GM18507 (cell line): Measurements from ENCODE around the gene IKZF2.
A peak's percentile ranks its signal among the peaks of the same experiment; 100 is the strongest.

ENCODE experiments used
- DNase-seq: peaks from one replicate; pipeline ENCODE4 v3.0.0; 2011; ENCODE audit warnings: low read depth; ENCODE audit not compliant: insufficient read length; ENCODE audit errors: extremely low spot score
- FAIRE-seq: peaks from 2 replicates; lab custom pipeline; 2011; peaks lifted over from hg19 to GRCh38; lab: Jason Lieb, UNC

The IKZF2 gene

GRCh38 chr2:213105212-213105611 lies 46.2 kb downstream of the IKZF2 start:
- DNase-seq, result no peak
- FAIRE-seq, result peak; percentile 46

- FAIRE-seq (no peak), DNase-seq (no peak)
Measured at GRCh38 chr2:213104903-213105202, 46.6 kb downstream of the IKZF2 start.

GRCh38 chr2:213104092-213104902 lies 47.1 kb downstream of the IKZF2 start:
- FAIRE-seq (peak; percentile 55), DNase-seq (no peak)

- DNase-seq, result no peak
- FAIRE-seq, result peak; percentile 26
Measured at GRCh38 chr2:213101692-213102460, 49.5 kb downstream of the IKZF2 start.

GRCh38 chr2:213101109-213101508 lies 50.3 kb downstream of the IKZF2 start:
- FAIRE-seq, result no peak
- DNase-seq, result no peak

GRCh38 chr2:213098612-213099011 lies 52.8 kb downstream of the IKZF2 start:
- DNase-seq, result no peak
- FAIRE-seq, result no peak

- FAIRE-seq, result no peak
Measured at GRCh38 chr2:213091765-213092164, 59.6 kb downstream of the IKZF2 start.

DNA sequence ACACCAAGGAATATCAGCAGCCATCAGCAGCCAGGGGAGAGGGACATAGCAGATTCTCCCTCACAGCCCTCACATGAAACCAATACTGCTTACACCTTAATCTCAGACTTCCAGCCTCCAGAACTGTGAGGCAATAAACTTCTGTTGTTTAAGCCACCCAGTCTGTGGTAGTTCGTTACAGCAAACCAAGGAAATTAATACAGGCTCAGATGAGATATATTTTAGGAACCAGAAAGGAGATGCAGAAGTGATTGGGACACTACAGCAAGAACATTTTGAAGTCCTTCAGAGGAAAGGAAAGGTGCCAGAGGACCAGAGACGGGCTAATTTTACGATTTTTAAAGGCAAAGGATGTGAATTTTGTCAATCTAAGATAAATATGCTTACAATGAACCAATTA lies 60.6 kb downstream of the IKZF2 start:
- no peak for DNase-seq
- FAIRE-seq, result no peak

More at GRCh38 chr2:213091765-213092164, 59.6 kb downstream of the IKZF2 start:
- DNase-seq, result no peak

GRCh38 chr2:213089438-213089837 lies 62.0 kb downstream of the IKZF2 start:
- no peak for FAIRE-seq
- no peak for DNase-seq

- FAIRE-seq (no peak), DNase-seq (no peak)
Measured at GRCh38 chr2:213087040-213087439, 64.4 kb downstream of the IKZF2 start.

- no peak for FAIRE-seq
- no peak for DNase-seq
Measured at GRCh38 chr2:213086571-213086970, 64.8 kb downstream of the IKZF2 start.

DNA sequence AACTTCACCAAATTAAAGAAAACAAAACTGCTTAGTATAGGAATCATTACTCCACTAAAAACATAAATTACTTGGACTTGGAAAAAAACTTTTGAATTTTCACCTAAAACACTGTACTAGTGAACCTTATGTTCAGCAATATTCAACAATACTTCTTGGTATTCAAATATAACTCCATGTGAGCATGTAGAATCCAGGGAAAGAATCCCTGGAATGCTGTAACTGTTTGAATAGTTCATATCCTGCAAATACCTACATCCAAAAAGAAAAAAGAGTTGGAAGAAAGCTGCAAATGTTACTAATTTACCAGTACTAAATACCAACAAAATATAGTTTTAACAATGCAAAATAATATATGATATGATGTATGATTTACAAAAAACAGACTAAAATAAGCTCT lies 65.4 kb downstream of the IKZF2 start:
- no peak for DNase-seq
- no peak for FAIRE-seq

DNA sequence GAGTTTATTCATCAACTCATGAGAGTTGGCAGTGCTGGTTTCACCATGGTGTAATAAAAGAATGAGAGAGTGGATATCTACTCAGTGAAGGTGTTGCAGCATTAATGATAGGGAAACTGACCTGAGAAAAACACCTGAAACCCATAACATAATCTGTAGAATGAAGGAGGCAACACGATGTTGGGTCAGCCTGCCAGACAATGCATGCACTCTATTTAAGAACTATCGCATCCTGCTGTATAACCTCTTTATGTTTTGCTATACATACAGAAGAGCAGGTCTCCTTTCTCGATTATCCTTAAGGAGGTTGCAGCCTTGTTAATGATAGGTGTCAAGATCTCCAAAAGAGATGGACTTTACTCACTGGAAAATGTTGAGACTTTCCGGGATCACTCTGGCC lies 65.9 kb downstream of the IKZF2 start:
- FAIRE-seq (no peak), DNase-seq (no peak)

- DNase-seq, result no peak
- no peak for FAIRE-seq
Measured at GRCh38 chr2:213084261-213084660, 67.2 kb downstream of the IKZF2 start.

- FAIRE-seq, result no peak
- no peak for DNase-seq
Measured at GRCh38 chr2:213080969-213081617, 70.3 kb downstream of the IKZF2 start.

GRCh38 chr2:213079756-213080155 lies 71.7 kb downstream of the IKZF2 start:
- no peak for DNase-seq
- FAIRE-seq, result no peak

- DNase-seq (no peak), FAIRE-seq (peak; percentile 29)
Measured at GRCh38 chr2:213078686-213079085, 72.7 kb downstream of the IKZF2 start.

DNA sequence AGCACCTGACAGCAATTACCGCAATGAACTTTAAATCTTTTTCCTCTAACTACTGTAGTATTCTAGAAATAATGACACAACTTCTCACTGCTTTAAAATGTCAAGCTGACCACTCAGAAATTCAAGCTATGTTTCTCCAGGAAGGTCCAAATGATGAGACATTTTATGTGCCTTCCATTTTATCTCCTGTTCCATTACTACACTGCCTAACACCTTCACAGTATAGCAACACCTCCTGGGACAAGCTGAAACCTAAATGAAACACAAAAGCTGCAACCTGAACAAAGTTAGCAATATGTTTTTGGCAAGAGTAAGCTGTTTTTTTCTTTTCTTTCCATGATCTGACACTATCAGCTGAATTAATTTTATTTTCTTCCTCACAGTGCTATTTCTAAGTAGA lies 81.9 kb downstream of the IKZF2 start:
- DNase-seq, result no peak

DNA sequence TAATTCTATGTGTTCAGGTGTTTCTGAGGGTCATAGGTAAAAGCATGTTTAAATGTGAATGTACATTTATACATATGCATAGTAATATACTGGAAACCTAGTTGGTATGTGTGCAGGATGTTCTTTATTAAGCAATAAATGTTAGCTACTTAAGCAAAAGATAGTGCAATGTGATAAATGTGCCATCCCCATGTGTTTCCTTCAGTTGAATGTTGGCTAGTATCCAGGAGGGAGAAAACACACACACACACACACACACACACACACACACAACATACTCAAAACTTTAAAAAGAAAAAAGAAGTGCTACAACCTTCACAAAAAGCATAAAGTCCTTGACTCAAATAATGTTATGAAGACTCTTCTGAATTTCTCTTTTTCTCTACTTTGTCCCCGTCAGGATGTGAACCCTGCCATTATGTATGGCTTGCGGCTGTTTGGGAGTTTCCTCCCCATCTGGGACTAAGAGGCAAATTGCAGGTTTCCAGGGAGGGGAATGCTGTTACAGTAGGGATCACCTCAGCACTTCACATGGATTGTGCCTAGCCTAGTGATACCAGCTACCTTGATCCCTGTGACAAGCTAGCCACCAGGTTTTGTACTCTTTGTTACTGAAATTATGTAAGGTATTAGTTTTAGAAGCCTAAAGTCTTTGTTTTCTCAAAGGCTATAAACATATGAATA lies 82.6 kb downstream of the IKZF2 start:
- no peak for DNase-seq
- FAIRE-seq, result peak; percentile 53

More for the DNA sequence above, 81.9 kb downstream of the IKZF2 start:
- no peak for FAIRE-seq

DNA sequence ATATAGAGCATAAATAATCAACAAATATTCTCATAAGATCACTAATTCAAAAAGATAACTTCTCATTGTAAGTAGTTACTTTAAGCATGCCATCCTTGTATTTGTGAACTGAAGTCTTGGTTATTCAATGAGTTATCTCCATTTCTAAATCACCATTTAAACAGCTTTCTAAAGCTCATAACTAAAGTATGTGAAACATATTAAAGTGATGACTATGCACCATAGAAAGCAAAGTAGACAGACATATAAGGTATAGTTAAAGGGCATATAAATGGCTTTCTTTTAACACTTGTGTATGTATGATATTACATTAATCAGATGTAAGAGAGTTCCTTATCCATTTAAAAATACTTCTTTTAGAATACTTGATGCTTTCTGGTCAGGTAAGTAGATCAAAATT lies 83.5 kb downstream of the IKZF2 start:
- DNase-seq (no peak), FAIRE-seq (no peak)
